ENCODE data around the gene AQP1. TPM values are rescaled to one million over a fixed set of nuclear protein-coding genes. Genes with fewer than 3 reads are reported as not detected.

The AQP1 gene
- total RNA-seq = under 1 TPM; 0.10 TPM

DNA sequence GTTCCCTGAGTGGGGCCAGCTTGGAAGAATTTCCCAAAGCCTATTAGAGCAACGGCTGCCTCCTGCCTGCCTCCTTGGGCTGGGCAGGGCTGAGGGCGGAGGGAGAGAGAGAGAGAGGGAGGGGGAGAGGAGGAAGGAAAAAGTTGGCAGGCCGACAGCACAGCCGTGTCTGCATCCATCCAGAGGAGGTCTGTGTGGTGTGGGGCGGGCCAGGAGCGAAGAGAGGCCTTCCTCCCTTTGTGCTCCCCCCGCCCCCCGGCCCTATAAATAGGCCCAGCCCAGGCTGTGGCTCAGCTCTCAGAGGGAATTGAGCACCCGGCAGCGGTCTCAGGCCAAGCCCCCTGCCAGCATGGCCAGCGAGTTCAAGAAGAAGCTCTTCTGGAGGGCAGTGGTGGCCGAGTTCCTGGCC is at the start of gene AQP1:
Gene AQP1, plus strand, starts transcription at position 293 of the 409 bp plus-strand sequence. Its CDS starts 57 bp downstream, at position 350.
- Mint-ChIP-seq H3K36me3 (no peaks in the 10 kb centered on the region), H3K4me1 (no peaks in the 10 kb centered on the region), H3K27ac (no peak within 1 kb of the TSS), H3K4me3 (no peak within 1 kb of the TSS), H3K9me3 (no peaks in the 10 kb centered on the region), H3K27me3 (no peaks in the 10 kb centered on the region)
- DNase-seq = no peak

DNA sequence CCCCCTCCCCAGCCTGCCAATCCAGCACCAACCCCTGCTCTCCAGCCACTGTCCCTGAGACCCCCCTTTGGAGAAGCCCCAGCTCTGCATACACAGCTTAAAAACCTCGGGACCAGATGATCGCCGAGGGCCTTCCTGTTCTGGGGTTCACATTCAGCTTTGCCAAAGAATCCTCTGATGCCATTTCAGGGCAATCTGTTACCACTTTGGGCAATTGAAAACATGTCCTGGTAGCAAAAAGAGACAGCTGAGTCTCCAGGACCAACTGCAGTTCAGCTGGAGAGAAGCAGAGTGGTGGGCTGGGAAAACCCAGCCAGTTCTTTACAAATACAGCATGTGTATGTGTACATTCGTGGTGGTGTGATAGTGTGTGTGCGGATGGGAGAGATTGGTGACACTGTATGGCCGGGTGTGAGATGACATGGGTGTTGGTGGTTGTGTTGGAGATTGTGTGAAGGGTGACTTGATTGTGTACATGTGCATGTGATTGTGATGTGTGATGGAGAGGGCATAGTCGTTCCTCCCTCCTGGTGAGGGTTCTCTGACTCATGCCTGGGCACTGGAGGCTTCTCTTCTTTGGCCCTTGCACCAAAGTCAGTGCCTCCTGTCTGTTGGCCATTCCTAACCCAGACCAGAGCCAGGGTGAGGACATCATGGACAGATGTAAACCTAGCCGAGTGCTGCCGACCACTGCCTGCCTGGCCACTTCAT is 48.5 kb upstream of the AQP1 start:
- Mint-ChIP-seq H3K36me3 (no peaks in the 10 kb centered on the region), H3K27me3 (no peaks in the 10 kb centered on the region), H3K4me3 (no peak overlapping the region), H3K27ac (no peak overlapping the region), H3K9me3 (no peaks in the 10 kb centered on the region), H3K4me1 (no peaks in the 10 kb centered on the region)
- DNase-seq = no peak

DNA sequence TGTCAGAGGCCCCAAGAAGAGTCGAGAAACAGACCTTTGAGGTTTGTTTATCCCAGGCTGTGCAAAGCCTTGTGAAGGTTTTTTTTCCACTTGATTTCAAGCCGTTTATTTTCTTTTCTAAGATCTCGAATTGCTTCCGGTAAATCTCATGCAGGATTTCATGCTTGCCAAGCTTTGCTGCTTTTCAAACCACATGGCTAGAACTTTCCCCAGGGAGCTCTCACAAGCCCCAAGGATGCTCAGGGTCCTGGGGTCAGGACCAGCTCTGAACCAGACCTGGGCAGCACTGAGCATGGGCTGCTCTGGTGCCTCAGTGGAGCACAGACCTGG is 48.0 kb upstream of the AQP1 start:
- H3K27ac Mint-ChIP-seq = no peak overlapping the region
- H3K36me3 Mint-ChIP-seq = no peaks in the 10 kb centered on the region
- H3K4me3 Mint-ChIP-seq = no peak overlapping the region
- no peaks in the 10 kb centered on the region for H3K9me3 Mint-ChIP-seq
- no peaks in the 10 kb centered on the region for H3K27me3 Mint-ChIP-seq
- no peaks in the 10 kb centered on the region for H3K4me1 Mint-ChIP-seq
- no peak for DNase-seq

DNA sequence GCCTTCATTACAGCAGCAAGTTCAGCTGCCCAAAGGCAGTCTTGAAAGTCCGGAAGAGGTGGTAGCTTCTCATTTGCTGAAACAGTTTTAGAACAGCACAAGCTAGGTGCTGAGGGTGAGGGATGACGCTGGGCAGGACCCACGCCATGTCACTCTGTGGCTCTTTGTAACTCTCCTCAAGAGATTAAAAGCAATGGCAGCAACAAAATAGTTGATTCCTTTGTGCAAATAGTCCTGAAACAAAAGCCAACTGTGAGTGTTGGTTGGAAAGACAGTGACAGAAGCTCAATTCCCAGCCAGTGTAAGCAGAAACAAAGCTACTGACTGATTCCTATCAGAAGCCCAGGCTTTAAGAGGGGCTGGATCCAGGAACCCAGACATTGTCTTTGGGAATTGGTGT is 47.6 kb upstream of the AQP1 start:
- Mint-ChIP-seq H3K36me3 (no peaks in the 10 kb centered on the region), H3K27me3 (no peaks in the 10 kb centered on the region), H3K4me1 (no peaks in the 10 kb centered on the region), H3K27ac (no peak overlapping the region), H3K9me3 (no peaks in the 10 kb centered on the region), H3K4me3 (no peak overlapping the region)
- DNase-seq = no peak

DNA sequence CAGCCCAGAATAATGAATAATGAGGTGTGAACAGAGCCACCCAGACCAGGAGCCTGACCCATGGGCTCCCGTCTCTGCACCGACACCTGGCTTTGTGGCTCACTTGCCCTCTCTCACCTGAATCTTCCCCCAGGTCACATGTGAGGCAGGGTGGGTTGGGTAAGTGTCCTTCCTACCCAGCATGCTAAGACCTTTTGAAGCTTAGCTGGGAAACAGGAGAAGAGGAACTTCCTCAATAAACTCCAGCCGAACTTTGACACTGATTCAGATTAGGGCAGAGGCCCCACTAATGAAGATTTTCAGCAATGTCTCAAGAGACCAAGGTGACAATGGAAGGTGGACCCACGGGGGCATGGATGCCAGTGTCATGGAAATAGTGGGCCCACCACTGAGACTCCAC is 46.6 kb upstream of the AQP1 start:
- no peaks in the 10 kb centered on the region for H3K36me3 Mint-ChIP-seq
- no peaks in the 10 kb centered on the region for H3K9me3 Mint-ChIP-seq
- no peaks in the 10 kb centered on the region for H3K4me1 Mint-ChIP-seq
- H3K27me3 Mint-ChIP-seq = no peaks in the 10 kb centered on the region
- H3K27ac Mint-ChIP-seq = no peak overlapping the region
- no peak overlapping the region for H3K4me3 Mint-ChIP-seq
- no peak for DNase-seq

DNA sequence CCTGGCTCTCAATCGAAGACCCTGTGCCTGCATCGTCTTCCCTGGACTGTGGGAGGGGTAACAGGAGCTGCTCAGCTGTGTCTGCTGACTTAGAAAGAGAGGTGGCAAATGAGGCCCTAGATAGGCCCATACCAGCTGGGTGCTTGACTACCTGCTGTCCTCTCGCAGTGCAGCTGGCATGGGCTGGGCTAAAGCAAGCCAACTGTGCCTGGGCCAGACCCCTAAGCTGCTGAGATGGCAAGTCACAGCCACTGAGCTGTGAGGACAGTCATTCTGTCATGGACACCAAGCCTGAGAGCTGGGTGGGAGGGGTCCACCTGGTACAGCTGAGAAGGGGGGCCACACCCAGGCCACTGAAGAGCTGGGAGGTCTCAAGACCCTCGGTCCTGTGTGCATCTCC is 45.8 kb upstream of the AQP1 start:
- Mint-ChIP-seq H3K27ac (no peak overlapping the region), H3K4me1 (no peaks in the 10 kb centered on the region)
- DNase-seq = no peak

DNA sequence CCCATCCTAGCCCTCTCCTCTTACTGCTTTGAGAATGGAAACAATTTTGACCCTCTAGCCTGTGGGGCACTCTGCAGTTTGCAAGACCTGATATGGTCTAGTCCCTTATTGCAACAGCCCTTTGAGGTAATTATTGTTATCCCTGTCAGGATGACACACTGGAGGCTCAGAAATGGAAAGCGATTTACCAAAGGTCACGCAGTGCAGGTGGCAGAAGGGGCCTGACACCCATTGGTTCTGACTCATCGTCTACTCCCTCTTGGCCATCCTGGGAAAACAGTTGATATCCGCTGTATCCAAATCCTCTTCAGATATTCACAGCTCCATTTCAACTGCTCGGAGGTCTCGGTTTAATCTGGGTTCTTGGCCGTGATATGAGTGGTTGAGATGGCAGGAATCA is 44.7 kb upstream of the AQP1 start:
- no peak overlapping the region for H3K27ac Mint-ChIP-seq
- no peak overlapping the region for H3K4me3 Mint-ChIP-seq
- H3K27me3 Mint-ChIP-seq = no peaks in the 10 kb centered on the region
- no peaks in the 10 kb centered on the region for H3K9me3 Mint-ChIP-seq
- H3K4me1 Mint-ChIP-seq = no peaks in the 10 kb centered on the region
- DNase-seq = no peak
- H3K36me3 Mint-ChIP-seq = no peaks in the 10 kb centered on the region

More for the DNA sequence above, 45.8 kb upstream of the AQP1 start:
- Mint-ChIP-seq H3K9me3 (no peaks in the 10 kb centered on the region), H3K4me3 (no peak overlapping the region), H3K36me3 (no peaks in the 10 kb centered on the region), H3K27me3 (no peaks in the 10 kb centered on the region)

DNA sequence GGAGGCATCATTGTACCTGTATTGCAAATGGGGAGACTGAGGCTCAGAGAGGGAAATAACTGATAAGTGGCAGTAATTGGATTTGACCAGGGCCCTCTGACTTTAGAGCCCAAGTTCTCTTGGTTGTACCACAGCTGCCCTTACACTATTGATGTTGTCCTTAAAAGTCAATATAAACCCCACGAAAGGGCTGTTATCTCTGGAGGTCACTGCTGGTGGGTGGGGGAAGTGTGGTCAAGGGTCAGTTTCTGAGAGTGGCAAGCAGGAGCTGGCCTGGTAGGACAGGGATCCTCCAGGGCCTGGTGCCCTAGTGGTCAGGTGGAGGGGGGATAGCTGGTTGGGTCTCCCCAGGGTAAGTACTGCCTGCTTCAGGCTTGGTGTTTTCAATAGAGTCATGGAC is 44.2 kb upstream of the AQP1 start:
- Mint-ChIP-seq H3K9me3 (no peaks in the 10 kb centered on the region), H3K4me1 (no peaks in the 10 kb centered on the region), H3K27ac (no peak overlapping the region), H3K27me3 (no peaks in the 10 kb centered on the region), H3K4me3 (no peak overlapping the region), H3K36me3 (no peaks in the 10 kb centered on the region)
- DNase-seq = no peak

DNA sequence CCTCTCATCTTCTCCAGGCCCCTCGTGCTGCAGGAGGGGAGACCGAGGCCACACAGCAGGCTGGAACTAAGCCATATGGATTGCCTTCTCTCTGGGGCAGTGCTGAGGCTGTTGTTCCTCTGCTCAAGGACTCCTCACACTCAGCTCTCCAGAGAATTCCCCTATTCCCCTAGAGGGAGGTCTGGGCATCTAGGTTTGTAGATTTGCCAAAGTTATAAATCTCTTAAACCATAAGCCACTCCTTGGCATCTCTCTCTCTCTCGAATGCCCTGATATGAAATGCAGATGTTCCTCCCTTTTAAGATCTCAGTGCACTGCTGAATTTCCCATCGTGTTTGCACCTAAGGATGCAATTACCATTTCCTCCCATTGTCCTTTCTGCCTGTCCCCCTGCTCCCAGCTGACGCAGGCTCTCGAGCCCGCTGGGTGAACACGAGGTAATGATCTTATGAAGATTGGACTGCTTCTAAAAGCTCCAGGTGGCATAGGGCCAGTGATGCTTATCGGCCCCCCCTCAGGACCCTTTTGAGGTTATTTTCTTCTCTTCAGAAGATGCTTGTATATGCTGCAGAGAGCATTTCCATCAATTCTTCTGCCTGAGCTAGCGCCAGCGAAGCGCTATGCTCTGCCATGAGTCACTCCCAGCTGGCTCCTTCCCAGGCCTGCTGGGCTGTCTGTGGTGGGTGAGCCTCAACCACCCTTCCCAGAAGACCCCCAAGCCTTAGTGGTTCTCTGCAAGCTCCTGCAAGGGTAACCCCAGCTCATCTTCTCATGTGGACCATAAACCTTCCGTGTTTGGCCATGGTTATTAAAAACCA is 41.6 kb upstream of the AQP1 start:
- H3K36me3 Mint-ChIP-seq = no peaks in the 10 kb centered on the region
- no peaks in the 10 kb centered on the region for H3K4me1 Mint-ChIP-seq
- no peak overlapping the region for H3K4me3 Mint-ChIP-seq
- no peaks in the 10 kb centered on the region for H3K27me3 Mint-ChIP-seq
- DNase-seq = no peak
- H3K27ac Mint-ChIP-seq = no peak overlapping the region
- H3K9me3 Mint-ChIP-seq = no peaks in the 10 kb centered on the region

DNA sequence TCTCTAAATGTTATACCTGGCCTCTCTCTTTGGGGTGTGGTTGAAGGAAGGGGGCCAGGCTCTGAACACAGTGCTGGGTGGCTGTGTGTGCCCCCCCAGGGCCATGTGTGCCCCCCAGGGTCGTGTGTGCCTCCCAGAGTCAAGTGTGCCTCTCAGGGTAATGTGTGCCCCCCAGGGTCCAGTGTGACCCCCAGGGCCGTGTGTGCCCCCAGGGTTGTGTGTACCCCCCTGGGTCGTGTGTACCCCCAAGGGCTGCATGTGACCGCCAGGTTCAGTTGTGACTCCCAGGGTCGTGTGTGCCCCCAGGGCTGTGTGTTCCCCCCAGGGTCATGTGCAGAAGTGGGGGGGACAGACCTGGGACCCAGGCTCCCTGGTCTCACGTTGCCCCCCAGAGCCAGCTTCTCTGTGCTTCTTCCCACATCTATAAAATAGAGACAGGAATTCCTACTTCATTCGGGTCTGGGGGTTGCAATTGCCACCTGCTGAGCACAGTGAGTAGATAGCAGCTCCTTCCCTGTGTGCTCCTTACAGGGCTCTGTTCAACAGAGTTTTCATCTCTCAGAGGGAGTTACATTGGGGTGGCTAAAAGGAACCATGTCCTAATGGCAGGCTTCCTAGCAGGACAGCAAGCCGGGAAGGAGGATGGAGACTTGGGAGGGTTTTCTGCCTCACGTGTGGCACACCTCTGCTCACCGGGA is 40.7 kb upstream of the AQP1 start:
- Mint-ChIP-seq H3K36me3 (no peaks in the 10 kb centered on the region), H3K27me3 (no peaks in the 10 kb centered on the region), H3K4me3 (no peak overlapping the region), H3K27ac (no peak overlapping the region), H3K4me1 (no peaks in the 10 kb centered on the region), H3K9me3 (no peaks in the 10 kb centered on the region)
- DNase-seq = no peak

DNA sequence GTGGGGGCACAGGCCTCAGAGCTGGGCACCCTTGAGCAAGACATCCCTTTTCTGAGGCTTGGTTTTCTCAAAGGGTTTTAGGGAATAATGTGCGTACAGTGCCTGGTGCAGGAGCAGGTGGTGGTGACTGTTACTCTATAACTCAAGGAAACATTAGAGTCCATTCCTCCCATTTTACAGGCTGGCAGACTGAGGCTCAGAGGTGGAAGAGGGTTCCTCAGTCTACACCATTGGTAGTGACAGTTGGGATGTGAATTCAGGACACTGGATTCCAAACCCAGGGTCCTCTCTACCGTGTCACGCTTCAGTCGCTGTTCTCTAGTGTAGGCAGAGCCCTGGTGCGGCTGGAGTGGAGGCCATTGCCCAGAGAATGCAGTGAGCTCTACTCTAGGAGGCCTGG is 40.0 kb upstream of the AQP1 start:
- H3K4me3 Mint-ChIP-seq = no peak overlapping the region
- no peaks in the 10 kb centered on the region for H3K27me3 Mint-ChIP-seq
- H3K27ac Mint-ChIP-seq = no peak overlapping the region
- no peak for DNase-seq
- no peaks in the 10 kb centered on the region for H3K36me3 Mint-ChIP-seq
- no peaks in the 10 kb centered on the region for H3K9me3 Mint-ChIP-seq
- no peaks in the 10 kb centered on the region for H3K4me1 Mint-ChIP-seq

DNA sequence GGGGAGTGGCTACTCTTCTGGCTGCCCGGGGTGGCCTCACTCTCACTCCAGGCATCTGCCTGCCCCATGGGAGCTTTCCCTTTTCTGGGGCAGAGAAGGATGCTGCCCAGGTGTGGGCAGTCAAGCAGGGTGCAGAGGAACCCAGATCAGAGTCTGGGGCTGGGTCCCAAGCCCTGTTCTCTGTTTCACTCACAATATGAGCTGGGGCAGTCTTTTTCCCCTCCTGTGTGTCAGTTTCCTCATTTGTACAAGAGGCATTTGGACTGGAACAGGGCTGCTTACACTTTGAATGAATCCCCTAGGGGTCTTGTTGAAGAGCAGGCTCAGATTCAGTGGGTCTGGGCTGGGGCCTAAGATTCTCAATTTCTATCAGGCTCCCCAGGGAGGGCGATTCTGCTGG is 38.4 kb upstream of the AQP1 start:
- Mint-ChIP-seq H3K4me1 (no peaks in the 10 kb centered on the region), H3K9me3 (no peaks in the 10 kb centered on the region), H3K27me3 (no peaks in the 10 kb centered on the region), H3K4me3 (no peak overlapping the region), H3K27ac (no peak overlapping the region), H3K36me3 (no peaks in the 10 kb centered on the region)
- no peak for DNase-seq

DNA sequence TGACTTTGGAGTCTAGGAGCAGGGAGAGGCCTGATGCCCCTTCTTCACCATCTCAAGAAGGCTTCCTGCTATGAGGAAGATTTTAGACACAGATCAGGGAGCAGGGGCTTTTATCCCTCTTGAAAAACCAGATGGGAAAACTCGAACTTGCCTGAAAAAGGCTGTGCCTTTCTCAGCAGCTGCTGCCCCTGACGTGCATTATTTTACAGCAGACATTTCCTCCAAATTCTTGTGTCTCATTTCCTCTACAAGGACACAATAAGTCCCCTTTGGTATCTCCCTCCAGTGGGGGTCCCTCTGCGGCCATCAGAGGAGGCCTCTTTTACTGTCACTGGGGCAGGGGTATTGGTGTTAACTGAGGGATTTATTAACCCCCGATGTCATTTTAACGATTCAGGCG is 38.0 kb upstream of the AQP1 start:
- DNase-seq = no peak
- no peaks in the 10 kb centered on the region for H3K27me3 Mint-ChIP-seq
- H3K36me3 Mint-ChIP-seq = no peaks in the 10 kb centered on the region
- no peaks in the 10 kb centered on the region for H3K4me1 Mint-ChIP-seq
- no peak overlapping the region for H3K4me3 Mint-ChIP-seq
- H3K27ac Mint-ChIP-seq = no peak overlapping the region
- no peaks in the 10 kb centered on the region for H3K9me3 Mint-ChIP-seq

DNA sequence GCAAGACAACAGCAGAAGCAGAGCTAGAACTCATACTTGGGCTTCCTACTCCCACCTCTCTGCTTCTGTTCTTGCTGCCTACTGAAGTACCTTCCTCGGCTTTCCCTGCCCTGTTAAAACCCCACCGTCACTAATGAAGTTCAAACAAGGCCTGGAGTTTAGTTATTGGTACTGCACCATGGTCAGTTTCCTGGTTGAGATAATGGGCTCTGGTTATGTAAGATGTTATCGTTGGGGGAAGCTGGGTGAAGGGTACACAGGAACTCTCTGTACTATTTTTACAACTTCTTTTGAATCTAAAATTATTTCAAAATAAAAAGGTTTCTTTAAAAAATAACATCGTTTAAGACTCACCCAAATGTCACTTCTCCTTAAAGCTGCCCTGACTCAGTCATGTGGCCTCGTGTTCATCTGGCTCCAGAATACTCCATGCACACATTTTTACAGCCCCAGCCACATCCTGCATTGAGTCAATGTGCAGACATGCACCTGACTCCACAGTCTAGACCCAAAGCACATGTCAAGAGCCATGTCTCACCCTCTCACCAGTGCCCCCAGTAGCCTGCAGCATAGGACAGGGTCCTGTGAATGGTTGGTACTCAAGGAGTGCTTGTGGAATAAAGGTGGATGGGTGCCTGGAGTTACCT is 36.9 kb upstream of the AQP1 start:
- Mint-ChIP-seq H3K4me1 (no peaks in the 10 kb centered on the region), H3K27me3 (no peaks in the 10 kb centered on the region), H3K27ac (no peak overlapping the region), H3K9me3 (no peaks in the 10 kb centered on the region), H3K36me3 (no peaks in the 10 kb centered on the region), H3K4me3 (no peak overlapping the region)
- no peak for DNase-seq

DNA sequence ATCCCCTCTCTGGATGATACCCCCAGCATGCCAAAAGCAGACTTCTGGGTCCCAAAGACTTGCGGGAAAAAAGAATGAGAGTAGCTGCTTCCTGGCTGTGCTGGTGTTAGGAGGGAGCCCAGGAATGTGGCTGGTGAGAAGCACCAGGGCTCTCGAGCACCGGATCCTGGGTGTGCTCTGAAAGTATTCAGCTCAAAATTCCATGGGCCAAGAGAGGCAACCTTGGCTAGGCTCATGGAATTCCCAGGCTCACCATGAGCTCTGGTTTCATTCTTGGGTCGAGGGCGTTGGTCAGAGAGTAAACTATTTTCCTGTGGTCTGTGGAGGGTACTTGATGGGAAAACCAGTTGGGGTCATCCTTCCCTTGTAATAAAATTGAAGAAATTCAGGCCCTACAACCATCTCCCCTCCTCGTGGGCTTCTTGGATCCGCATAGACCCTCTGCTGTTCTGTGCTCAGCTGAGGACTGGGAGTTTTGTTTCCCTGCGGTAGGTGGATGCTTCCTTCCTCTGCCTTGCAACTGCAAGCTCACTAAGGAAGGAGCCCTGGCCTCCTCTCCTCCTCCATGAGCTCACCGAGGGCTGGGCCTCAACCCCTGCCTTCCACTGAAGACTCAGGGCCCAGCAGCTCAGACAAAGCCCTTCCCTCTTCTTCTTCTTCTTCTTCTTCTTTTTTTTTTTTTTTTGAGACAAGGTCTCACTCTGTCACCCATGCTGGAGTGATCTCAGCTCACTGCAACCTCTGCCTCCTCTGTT is 34.5 kb upstream of the AQP1 start:
- Mint-ChIP-seq H3K36me3 (no peaks in the 10 kb centered on the region), H3K27me3 (no peaks in the 10 kb centered on the region), H3K4me3 (no peak overlapping the region), H3K27ac (no peak overlapping the region), H3K9me3 (no peaks in the 10 kb centered on the region), H3K4me1 (no peaks in the 10 kb centered on the region)
- DNase-seq = no peak

All from activated naive CD8-positive, alpha-beta T cell treated with anti-CD3 and anti-CD28 coated beads for 36 hours (primary cell).